ENCODE measurements around the gene SCFD2.
"Not testable (repeated sequence)": the region's sequence is repeated elsewhere in the genome, so short reads cannot be mapped to it uniquely, and the experiment has no call there.

SCFD2 gene

DNA sequence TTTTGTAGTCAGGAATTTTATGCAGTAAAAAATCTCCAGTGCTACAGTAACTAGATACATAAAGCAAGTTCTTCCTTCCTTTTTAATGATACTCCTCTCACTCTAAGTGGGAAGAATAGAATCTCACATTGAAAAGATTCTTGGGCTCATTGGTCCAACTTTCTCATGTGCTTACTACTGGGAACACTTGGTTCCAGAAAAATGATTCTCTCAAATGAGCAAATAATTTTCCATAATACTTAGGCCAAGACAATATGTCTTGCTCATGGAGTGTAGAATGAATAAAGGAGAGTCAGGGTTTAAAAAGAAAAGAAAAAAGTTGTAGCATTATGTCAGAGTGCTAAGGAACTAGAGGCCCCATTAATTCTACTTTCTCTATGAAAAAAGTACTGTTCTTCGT lies 306.0 kb downstream of the SCFD2 start:
- no peaks in the 10 kb centered on the region for H3K79me2 ChIP-seq (ENCODE audit: insufficient read depth, low read length)
- H2AFZ ChIP-seq (ENCODE audit: low read length): no peak overlapping the region
- no peaks in the 10 kb centered on the region for H4K20me1 ChIP-seq (ENCODE audit: insufficient read depth, low read length)
- H3K36me3 ChIP-seq (ENCODE audit: insufficient read depth, low read length): no peaks in the 10 kb centered on the region
- H3K4me3 ChIP-seq (ENCODE audit: low read depth, low read length, poor library complexity, severe bottlenecking): no peak overlapping the region
- no peak for TF ChIP-seq EZH2 (IDR thresholded peaks at IDR 0.05; ENCODE audit: borderline replicate concordance, low read length)
- no peak for TF ChIP-seq CTCF (IDR thresholded peaks at IDR 0.05; ENCODE audit: low read length)
- no peaks in the 10 kb centered on the region for H3K4me1 ChIP-seq (ENCODE audit: insufficient read depth, low read length, severe bottlenecking)
- H3K4me2 ChIP-seq (ENCODE audit: low read length): no peak overlapping the region
- no peak overlapping the region for H3K27ac ChIP-seq (ENCODE audit: low read depth, low read length, poor library complexity, severe bottlenecking)
- H3F3A ChIP-seq (ENCODE audit: insufficient read depth, low read length): no peaks in the 10 kb centered on the region
- no peaks in the 10 kb centered on the region for H3K9me3 ChIP-seq (ENCODE audit: low read length)
- H3K27me3 ChIP-seq (ENCODE audit: insufficient read depth, low read length): no peaks in the 10 kb centered on the region
- H3K9me2 ChIP-seq (ENCODE audit: low read depth, low read length): no peaks in the 10 kb centered on the region
- no peak overlapping the region for H3K9ac ChIP-seq (ENCODE audit: low read length)

GRCh38 chr4:53059256-53059655 lies 306.6 kb downstream of the SCFD2 start:
- no peak overlapping the region for H3K9ac ChIP-seq (ENCODE audit: low read length)
- no peaks in the 10 kb centered on the region for H3K27me3 ChIP-seq (ENCODE audit: insufficient read depth, low read length)
- H3K27ac ChIP-seq (ENCODE audit: low read depth, low read length, poor library complexity, severe bottlenecking): no peak overlapping the region
- H3K9me3 ChIP-seq (ENCODE audit: low read length): no peaks in the 10 kb centered on the region
- H3K4me2 ChIP-seq (ENCODE audit: low read length): no peak overlapping the region
- no peak overlapping the region for H2AFZ ChIP-seq (ENCODE audit: low read length)
- TF ChIP-seq EZH2 (IDR thresholded peaks at IDR 0.05; ENCODE audit: borderline replicate concordance, low read length) (no peak), CTCF (IDR thresholded peaks at IDR 0.05; ENCODE audit: low read length) (no peak)
- H4K20me1 ChIP-seq (ENCODE audit: insufficient read depth, low read length): no peaks in the 10 kb centered on the region
- H3F3A ChIP-seq (ENCODE audit: insufficient read depth, low read length): no peaks in the 10 kb centered on the region
- no peaks in the 10 kb centered on the region for H3K4me1 ChIP-seq (ENCODE audit: insufficient read depth, low read length, severe bottlenecking)
- H3K9me2 ChIP-seq (ENCODE audit: low read depth, low read length): no peaks in the 10 kb centered on the region
- H3K4me3 ChIP-seq (ENCODE audit: low read depth, low read length, poor library complexity, severe bottlenecking): no peak overlapping the region
- H3K79me2 ChIP-seq (ENCODE audit: insufficient read depth, low read length): no peaks in the 10 kb centered on the region
- H3K36me3 ChIP-seq (ENCODE audit: insufficient read depth, low read length): no peaks in the 10 kb centered on the region

DNA sequence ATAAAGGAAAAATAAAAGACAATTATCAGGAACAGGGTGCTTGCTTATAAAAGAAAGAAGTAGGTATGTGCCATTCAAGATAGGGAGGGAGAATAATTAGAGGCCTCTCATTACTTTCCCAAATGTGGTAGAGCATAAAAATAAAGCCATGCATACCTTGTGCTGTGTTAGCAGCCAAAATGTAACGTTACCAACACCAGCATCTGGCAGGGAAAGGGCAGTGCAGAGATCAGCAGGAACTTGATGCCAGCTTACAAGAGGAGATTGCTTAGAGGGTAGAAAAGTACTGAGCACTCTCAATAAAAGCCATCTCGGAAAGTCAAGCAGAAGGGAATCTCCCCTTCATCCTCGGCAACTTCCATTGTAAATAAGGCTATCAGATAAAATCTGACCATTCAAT lies 308.2 kb downstream of the SCFD2 start:
- Histone ChIP-seq H3K79me2 (ENCODE audit: insufficient read depth, low read length) (no peaks in the 10 kb centered on the region), H3K4me2 (ENCODE audit: low read length) (no peak overlapping the region), H3K4me3 (ENCODE audit: low read depth, low read length, poor library complexity, severe bottlenecking) (no peak overlapping the region), H3K9ac (ENCODE audit: low read length) (no peak overlapping the region), H3K36me3 (ENCODE audit: insufficient read depth, low read length) (no peaks in the 10 kb centered on the region), H3K27me3 (ENCODE audit: insufficient read depth, low read length) (no peaks in the 10 kb centered on the region), H3K9me3 (ENCODE audit: low read length) (no peaks in the 10 kb centered on the region), H3F3A (ENCODE audit: insufficient read depth, low read length) (no peaks in the 10 kb centered on the region), H4K20me1 (ENCODE audit: insufficient read depth, low read length) (no peaks in the 10 kb centered on the region), H3K4me1 (ENCODE audit: insufficient read depth, low read length, severe bottlenecking) (no peaks in the 10 kb centered on the region), H3K27ac (ENCODE audit: low read depth, low read length, poor library complexity, severe bottlenecking) (no peak overlapping the region), H2AFZ (ENCODE audit: low read length) (no peak overlapping the region), H3K9me2 (ENCODE audit: low read depth, low read length) (no peaks in the 10 kb centered on the region)
- TF ChIP-seq CTCF (IDR thresholded peaks at IDR 0.05; ENCODE audit: low read length): no peak
- TF ChIP-seq EZH2 (IDR thresholded peaks at IDR 0.05; ENCODE audit: borderline replicate concordance, low read length): no peak

GRCh38 chr4:53057108-53057507 lies 308.8 kb downstream of the SCFD2 start:
- H3K4me1 ChIP-seq (ENCODE audit: insufficient read depth, low read length, severe bottlenecking); H3K27ac ChIP-seq (ENCODE audit: low read depth, low read length, poor library complexity, severe bottlenecking); H3K9me2 ChIP-seq (ENCODE audit: low read depth, low read length); H3F3A ChIP-seq (ENCODE audit: insufficient read depth, low read length); H3K9me3 ChIP-seq (ENCODE audit: low read length); H3K9ac ChIP-seq (ENCODE audit: low read length); H4K20me1 ChIP-seq (ENCODE audit: insufficient read depth, low read length); H3K4me3 ChIP-seq (ENCODE audit: low read depth, low read length, poor library complexity, severe bottlenecking); H3K79me2 ChIP-seq (ENCODE audit: insufficient read depth, low read length); H2AFZ ChIP-seq (ENCODE audit: low read length); H3K4me2 ChIP-seq (ENCODE audit: low read length); H3K27me3 ChIP-seq (ENCODE audit: insufficient read depth, low read length); H3K36me3 ChIP-seq (ENCODE audit: insufficient read depth, low read length): not testable (repeated sequence)
